Measurements from ENCODE around the gene NPTX1.

Gene NPTX1

GRCh38 chr17:80455784-80456183, 20.6 kb downstream of the NPTX1 start:
- no peak overlapping the region for H2AFZ ChIP-seq (ENCODE audit: low read depth, low read length, severe bottlenecking)
- no peak for TF ChIP-seq EZH2phosphoT487 (conservative IDR thresholded peaks at IDR 0.05; ENCODE audit: low read length)
- TF ChIP-seq CTCF (IDR thresholded peaks at IDR 0.05; ENCODE audit: insufficient read depth, low read length, poor library complexity, severe bottlenecking) = no peak
- peak overlapping the region; percentile 100; the same call in 1 of the 2 replicates for H3K9ac ChIP-seq (ENCODE audit: low read length)
- H3K9me3 ChIP-seq (ENCODE audit: insufficient read depth, low read length) = no peaks in the 10 kb centered on the region
- H3K36me3 ChIP-seq (ENCODE audit: low read length) = no peaks in the 10 kb centered on the region
- H3K27me3 ChIP-seq (ENCODE audit: low read length) = no peaks in the 10 kb centered on the region
- H3K4me3 ChIP-seq (ENCODE audit: insufficient read depth, low read length, poor library complexity, severe bottlenecking) = peak overlapping the region; percentile 92
- no peaks in the 10 kb centered on the region for H3K9me2 ChIP-seq (replicated peaks; ENCODE audit: insufficient read depth, low read length)
- no peaks in the 10 kb centered on the region for H3K79me2 ChIP-seq (ENCODE audit: insufficient read depth, low read length)
- peak overlapping the region; percentile 84 for H3K4me2 ChIP-seq (ENCODE audit: low read depth, low read length, poor library complexity, severe bottlenecking)
- H3F3A ChIP-seq (ENCODE audit: insufficient read depth) = peaks cover 3% of the 10 kb centered on the region; the same call in 1 of the 2 replicates
- no peaks in the 10 kb centered on the region for H4K20me1 ChIP-seq (ENCODE audit: low read depth, low read length)
- H3K27ac ChIP-seq (ENCODE audit: low read depth, low read length) = no peak overlapping the region

- H4K20me1 ChIP-seq (ENCODE audit: low read depth, low read length) = no peaks in the 10 kb centered on the region
- H3K4me2 ChIP-seq (ENCODE audit: low read depth, low read length, poor library complexity, severe bottlenecking) = peak overlapping the region; percentile 84
- no peaks in the 10 kb centered on the region for H3K9me3 ChIP-seq (ENCODE audit: insufficient read depth, low read length)
- H3K27me3 ChIP-seq (ENCODE audit: low read length) = no peaks in the 10 kb centered on the region
- peak overlapping the region; percentile 84 for H2AFZ ChIP-seq (ENCODE audit: low read depth, low read length, severe bottlenecking)
- no peaks in the 10 kb centered on the region for H3K36me3 ChIP-seq (ENCODE audit: low read length)
- H3K9me2 ChIP-seq (replicated peaks; ENCODE audit: insufficient read depth, low read length) = no peaks in the 10 kb centered on the region
- H3K79me2 ChIP-seq (ENCODE audit: insufficient read depth, low read length) = no peaks in the 10 kb centered on the region
- peak overlapping the region; percentile 100 for H3K9ac ChIP-seq (ENCODE audit: low read length)
- peaks cover 3% of the 10 kb centered on the region; the same call in 1 of the 2 replicates for H3F3A ChIP-seq (ENCODE audit: insufficient read depth)
- H3K27ac ChIP-seq (ENCODE audit: low read depth, low read length) = peak overlapping the region; percentile 71
- H3K4me3 ChIP-seq (ENCODE audit: insufficient read depth, low read length, poor library complexity, severe bottlenecking) = peak overlapping the region; percentile 92
- TF ChIP-seq EZH2phosphoT487 (conservative IDR thresholded peaks at IDR 0.05; ENCODE audit: low read length) = no peak
- no peak for TF ChIP-seq CTCF (IDR thresholded peaks at IDR 0.05; ENCODE audit: insufficient read depth, low read length, poor library complexity, severe bottlenecking)
Measured at GRCh38 chr17:80455336-80455710, 21.1 kb downstream of the NPTX1 start.

DNA sequence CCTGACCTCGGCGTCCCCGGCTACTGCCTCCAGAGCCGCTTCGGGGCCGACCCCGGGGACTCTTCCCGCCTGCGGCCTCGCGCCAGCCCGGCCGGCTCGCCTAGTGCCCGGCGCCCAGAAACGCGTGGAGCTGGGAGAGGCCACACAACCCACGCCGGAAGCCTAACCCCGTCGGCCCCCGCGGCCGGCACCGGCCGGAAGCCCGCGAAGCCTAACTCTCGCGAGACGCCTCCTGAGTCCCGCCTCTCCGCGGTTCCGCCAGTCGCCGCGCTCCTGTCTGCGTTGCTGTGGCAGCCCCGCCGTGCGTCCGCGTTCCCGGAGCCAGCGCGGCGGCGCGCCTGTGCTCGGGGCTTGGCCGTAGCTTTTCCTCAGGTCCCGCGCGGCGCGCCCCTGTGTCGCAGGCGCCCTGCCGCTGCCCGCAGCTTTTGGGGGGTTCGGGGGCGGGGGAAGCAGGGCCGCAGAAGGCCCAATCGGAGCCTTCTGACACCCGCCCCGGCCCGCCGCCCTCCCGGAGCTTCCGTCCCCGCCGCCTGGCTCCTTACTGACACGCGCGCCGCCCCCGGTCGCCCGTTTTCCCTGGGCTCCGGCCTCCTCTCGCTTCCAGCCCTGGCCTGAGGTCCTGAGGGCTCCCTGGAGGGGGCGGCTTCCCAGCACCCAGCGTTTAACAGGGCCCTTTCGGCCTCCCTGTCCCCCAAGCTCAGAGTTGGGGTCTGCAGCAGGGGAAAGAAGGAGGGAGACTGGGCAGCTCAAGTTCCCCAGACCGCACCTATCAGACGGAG, 21.7 kb downstream of the NPTX1 start:
- Histone ChIP-seq H3F3A (ENCODE audit: insufficient read depth) (peaks cover 3% of the 10 kb centered on the region; the same call in 1 of the 2 replicates), H3K9me2 (replicated peaks; ENCODE audit: insufficient read depth, low read length) (no peaks in the 10 kb centered on the region), H2AFZ (ENCODE audit: low read depth, low read length, severe bottlenecking) (peak overlapping the region; percentile 84), H3K36me3 (ENCODE audit: low read length) (no peaks in the 10 kb centered on the region), H3K27ac (ENCODE audit: low read depth, low read length) (peak overlapping the region; percentile 71), H3K79me2 (ENCODE audit: insufficient read depth, low read length) (no peaks in the 10 kb centered on the region), H3K9ac (ENCODE audit: low read length) (peak overlapping the region; percentile 100), H3K4me2 (ENCODE audit: low read depth, low read length, poor library complexity, severe bottlenecking) (peak overlapping the region; percentile 84), H3K9me3 (ENCODE audit: insufficient read depth, low read length) (no peaks in the 10 kb centered on the region), H4K20me1 (ENCODE audit: low read depth, low read length) (no peaks in the 10 kb centered on the region), H3K4me3 (ENCODE audit: insufficient read depth, low read length, poor library complexity, severe bottlenecking) (peak overlapping the region; percentile 92), H3K27me3 (ENCODE audit: low read length) (no peaks in the 10 kb centered on the region)
- TF ChIP-seq CTCF (IDR thresholded peaks at IDR 0.05; ENCODE audit: insufficient read depth, low read length, poor library complexity, severe bottlenecking) (no peak), EZH2phosphoT487 (conservative IDR thresholded peaks at IDR 0.05; ENCODE audit: low read length) (no peak)
